OCI-LY1 (cell line): Measurements from ENCODE around the gene PCDHGA9.

ENCODE experiments used
- EZH2 ChIP-seq: fragments of 200-600 bp; sonication (generic), shearing (Covaris generic); IDR thresholded peaks from 2 replicates; pipeline ENCODE4 v1.8.0; 2017; ENCODE audit warnings: borderline replicate concordance, mixed run types, mild to moderate bottlenecking, antibody characterized with exemption, low read length, moderate library complexity, mixed read lengths
- TF ChIP-seq, protein P1 (sequence below): fragments of 200-600 bp; sonication (generic), shearing (Covaris generic); IDR thresholded peaks from 2 replicates; pipeline ENCODE4 v1.5.1; 2017; ENCODE audit warnings: mild to moderate bottlenecking, antibody characterized with exemption, low read length, moderate library complexity, mixed read lengths

DNA sequence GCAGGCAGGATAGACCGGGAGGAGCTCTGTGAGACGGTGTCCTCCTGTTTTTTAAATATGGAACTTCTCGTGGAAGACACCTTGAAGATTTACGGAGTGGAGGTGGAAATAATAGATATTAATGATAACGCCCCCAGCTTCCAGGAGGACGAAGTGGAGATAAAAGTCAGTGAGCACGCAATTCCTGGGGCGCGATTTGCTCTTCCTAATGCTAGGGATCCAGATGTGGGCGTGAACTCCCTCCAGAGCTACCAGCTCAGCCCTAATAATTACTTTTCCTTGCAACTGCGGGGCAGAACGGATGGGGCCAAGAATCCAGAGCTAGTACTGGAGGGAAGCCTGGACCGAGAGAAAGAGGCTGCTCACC lies 18.9 kb downstream of the PCDHGA9 start:
- no peak for TF ChIP-seq EZH2
- TF ChIP-seq, protein P1, sequence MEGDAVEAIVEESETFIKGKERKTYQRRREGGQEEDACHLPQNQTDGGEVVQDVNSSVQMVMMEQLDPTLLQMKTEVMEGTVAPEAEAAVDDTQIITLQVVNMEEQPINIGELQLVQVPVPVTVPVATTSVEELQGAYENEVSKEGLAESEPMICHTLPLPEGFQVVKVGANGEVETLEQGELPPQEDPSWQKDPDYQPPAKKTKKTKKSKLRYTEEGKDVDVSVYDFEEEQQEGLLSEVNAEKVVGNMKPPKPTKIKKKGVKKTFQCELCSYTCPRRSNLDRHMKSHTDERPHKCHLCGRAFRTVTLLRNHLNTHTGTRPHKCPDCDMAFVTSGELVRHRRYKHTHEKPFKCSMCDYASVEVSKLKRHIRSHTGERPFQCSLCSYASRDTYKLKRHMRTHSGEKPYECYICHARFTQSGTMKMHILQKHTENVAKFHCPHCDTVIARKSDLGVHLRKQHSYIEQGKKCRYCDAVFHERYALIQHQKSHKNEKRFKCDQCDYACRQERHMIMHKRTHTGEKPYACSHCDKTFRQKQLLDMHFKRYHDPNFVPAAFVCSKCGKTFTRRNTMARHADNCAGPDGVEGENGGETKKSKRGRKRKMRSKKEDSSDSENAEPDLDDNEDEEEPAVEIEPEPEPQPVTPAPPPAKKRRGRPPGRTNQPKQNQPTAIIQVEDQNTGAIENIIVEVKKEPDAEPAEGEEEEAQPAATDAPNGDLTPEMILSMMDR: no peak
